GM18526 (cell line): ENCODE data around the gene OPTN.

ENCODE experiments used
- POLR2A ChIP-seq: IDR thresholded peaks from 3 replicates; pipeline ENCODE4 v1.6.1; 2011; ENCODE audit not compliant: insufficient read length; ENCODE audit errors: extremely low read depth

Gene OPTN

GRCh38 chr10:13144814-13145213, 44.9 kb downstream of the OPTN start:
- no peak for TF ChIP-seq POLR2A

GRCh38 chr10:13146379-13146778, 46.4 kb downstream of the OPTN start:
- TF ChIP-seq POLR2A, result no peak

- no peak for TF ChIP-seq POLR2A
These were observed 47.2 kb downstream of the OPTN start for GRCh38 chr10:13147161-13147560.

DNA sequence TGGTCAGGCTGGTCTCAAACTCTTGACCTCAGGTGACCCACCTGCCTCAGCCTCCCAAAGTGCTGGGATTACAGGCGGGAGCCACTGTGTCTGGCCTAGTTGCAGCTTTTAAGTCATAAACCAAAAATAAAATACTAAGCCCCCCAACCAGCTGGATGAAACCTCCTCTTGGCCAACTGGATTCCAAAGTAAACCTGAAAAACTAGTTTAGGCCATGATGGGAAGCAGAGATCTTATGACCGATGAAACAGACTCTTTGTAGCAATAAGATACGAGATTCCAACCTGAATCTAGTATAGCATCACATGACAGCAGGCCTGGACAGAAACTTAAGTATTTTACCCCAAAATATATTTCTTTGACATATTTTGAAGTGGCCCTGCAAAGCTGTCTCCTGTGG, 52.3 kb downstream of the OPTN start:
- no peak for TF ChIP-seq POLR2A

DNA sequence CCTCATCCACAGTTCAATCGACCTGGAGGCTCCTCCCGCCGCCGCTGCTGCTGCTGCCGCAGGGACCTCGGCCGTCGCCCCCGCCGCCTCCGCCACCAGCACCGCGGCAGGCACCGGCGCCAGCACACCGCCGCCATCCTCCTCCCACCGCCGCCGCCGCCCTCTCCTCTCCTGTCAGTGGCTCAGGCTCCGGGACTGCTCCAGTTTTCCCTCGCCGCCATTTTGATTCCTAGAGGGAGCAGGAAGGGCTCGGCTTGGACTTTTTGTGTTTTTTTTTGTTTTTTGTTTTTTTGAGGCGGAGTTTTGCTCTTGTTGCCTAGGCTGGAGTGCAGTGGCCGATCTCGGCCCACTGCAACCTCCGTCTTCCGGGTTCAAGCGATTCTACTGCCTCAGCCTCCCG, 58.4 kb downstream of the OPTN start:
- no peak for TF ChIP-seq POLR2A

DNA sequence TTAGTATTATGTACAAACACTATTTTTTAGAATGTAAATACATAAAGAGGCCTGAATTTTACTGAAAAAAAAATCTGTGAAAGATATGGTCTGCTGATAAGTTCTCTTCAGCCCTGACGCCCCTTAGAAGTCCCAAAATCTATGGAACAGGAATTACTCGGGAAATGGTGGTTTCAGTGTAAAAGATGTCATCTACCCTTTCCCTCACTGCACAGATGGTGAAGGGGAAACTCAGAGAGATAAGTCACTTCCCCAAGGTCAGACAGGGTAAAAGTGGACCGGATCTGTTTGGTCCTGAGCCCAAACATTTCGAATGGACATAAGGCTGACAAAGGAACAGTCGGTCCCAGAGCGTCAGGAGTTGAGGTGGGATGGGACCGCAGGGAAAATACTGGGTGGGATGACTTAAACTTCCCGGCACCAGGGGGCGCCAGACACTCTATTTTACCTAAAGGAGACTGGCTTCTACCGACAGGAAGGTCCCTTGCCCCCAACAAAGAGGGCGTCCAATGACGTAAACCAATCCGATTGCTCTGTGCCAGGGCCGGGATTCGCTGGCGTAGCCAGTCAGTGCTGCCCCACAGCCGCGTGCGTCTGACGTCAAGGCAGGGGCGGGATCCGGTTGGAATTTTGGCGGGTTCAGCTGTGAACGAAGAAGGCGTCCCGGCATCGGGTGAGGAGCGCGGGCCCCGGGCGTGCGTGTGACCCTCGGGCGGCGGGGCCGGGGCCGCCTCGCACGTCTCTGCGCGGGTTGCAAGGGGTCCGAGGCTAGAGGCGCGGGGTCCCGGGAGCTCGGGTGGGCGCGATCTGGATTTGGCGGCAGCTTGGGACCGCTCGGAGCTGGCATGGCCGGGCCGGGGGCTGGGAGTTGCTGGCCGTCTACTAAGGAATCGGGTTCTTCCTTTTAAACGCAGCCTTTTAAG, 61.2 kb downstream of the OPTN start, which contains the start of gene MCM10:
MCM10 (plus strand) TSS at position 625 of the 923 bp plus-strand sequence. CDS start 2,645 bp downstream, outside the sequence.
- TF ChIP-seq POLR2A, result peak; percentile 60

DNA sequence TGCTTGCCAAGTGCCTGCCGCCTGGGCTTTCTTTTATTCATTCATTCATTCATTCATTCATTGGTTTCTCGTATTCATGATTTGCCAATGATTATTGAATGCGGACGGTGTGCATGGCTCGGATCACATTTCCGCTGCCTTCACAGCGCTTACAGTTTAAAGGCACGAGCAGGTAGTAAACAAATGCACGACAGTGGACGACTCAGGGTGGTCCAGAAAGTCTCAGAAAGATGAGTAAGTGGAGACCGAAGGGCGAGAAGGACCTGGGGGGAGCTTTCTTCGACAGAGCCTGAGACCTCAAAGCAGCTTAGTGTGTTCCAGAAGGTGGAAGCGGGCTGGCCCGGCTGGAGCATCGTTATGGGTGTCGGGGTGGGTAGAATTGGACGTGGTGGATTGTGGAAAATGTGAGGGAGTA, 61.9 kb downstream of the OPTN start:
- TF ChIP-seq POLR2A, result no peak

DNA sequence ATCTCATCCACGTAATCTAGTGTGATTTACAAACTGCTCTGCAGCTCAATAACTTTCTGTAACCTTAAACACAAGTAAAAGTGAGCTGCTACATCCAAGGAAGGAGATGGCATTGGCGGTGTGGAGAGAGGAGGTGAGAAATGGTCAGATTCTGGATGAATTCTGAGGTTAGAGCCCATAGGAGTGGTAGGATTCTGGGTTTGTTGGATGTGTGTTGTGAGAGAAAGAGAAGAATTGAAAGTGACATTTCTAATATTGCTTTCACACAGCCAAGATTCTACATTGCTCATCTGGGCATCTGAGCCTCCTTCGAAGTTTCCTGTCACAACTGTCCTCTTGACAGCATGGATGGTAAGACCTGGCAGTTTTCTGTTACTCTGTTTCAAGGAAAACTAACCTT, 63.9 kb downstream of the OPTN start:
- no peak for TF ChIP-seq POLR2A

GRCh38 chr10:13165177-13165576, 65.2 kb downstream of the OPTN start:
- TF ChIP-seq POLR2A, result no peak

DNA sequence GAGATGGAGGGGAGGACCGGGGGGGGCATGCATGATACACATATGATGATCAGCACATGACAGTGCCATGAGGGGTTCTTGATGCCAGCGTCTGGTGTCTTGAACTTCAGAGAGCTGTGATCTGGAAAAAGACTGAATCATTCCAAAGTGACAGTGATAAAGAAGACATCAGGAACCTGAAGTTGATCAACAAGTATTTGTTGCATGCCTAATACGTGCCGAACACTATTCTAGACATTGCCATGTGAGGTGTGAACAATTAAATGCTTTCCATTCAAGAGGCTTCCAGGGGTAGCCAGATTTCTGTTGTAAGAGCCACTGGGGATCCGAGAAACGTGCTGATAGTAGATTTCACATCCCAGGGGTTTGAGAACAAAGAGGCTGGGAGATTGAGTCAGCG, 67.6 kb downstream of the OPTN start:
- no peak for TF ChIP-seq POLR2A

GRCh38 chr10:13168781-13169180, 68.8 kb downstream of the OPTN start:
- TF ChIP-seq POLR2A, result no peak

- no peak for TF ChIP-seq POLR2A
These were observed 73.7 kb downstream of the OPTN start for GRCh38 chr10:13173616-13174015.

DNA sequence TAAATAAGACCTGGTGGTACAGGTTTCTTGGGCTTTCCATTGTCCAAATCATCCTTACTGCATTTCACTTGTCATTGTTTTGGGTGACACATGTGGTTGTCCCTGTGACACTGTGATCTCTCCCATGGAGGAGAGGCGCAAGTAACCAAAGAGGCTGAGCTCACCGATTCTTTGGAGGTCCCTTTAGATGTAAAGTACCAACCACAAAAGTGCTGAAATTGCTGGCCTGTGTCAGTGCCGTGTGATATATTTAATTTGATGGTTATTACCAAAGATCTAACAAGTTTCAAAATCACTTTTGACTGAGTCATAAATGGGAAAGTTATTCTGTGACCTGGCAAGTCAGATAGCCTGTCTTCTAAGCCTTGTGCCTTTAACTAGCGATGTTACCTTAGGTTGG, 80.8 kb downstream of the OPTN start:
- TF ChIP-seq POLR2A, result no peak

GRCh38 chr10:13182424-13182823, 82.5 kb downstream of the OPTN start:
- no peak for TF ChIP-seq POLR2A

DNA sequence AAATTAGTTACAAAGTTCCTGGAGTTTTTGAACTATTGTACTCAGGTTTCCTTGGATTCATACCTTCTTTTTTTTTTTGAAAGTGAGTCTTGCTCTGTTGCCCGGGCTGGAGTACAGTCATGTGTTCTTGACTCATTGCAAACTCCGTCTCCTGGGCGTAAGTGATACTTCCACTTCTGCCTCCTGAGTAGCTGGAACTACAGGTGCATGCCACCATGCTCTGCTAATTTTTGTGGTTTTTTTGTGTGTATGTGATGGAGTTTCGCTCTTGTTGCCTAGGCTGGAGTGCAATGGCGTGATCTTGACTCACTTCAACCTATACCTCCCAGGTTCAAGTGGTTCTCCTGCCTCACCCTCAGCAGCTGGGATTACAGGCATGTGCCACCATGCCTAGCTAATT, 83.7 kb downstream of the OPTN start:
- TF ChIP-seq POLR2A, result no peak

DNA sequence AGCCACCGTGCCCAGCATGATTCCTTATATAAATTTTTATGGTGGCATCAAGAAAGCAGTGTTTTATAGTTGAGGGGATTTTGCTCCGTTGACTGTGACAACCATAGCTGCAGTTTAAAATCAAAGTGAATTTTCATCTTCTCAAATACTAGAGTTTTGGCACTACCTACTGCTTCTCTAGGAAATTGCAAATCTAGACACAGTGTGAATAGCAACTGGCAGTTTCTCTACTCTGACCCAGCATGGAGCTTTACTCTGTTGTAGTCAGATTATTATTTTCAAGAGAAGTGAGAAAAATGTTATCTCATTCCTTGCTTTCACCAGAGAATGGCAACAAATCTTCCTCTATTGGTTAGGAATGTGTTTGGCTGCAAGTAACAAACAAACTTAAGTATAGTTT, 84.3 kb downstream of the OPTN start:
- TF ChIP-seq POLR2A, result no peak
